Activated CD4-positive, alpha-beta memory T cell treated with anti-CD3 and anti-CD28 coated beads for 36 hours (primary cell): ENCODE data around the gene RNF141. TPM values are rescaled to one million over a fixed set of nuclear protein-coding genes. Genes with fewer than 3 reads are reported as not detected.

Experiments
- CTCF ChIA-PET: fragments of 350-600 bp; sonication (Branson Sonifier 250); formaldehyde crosslinking; loops from one replicate; lab custom pipeline; 2021; ENCODE audit warnings: antibody characterized with exemption, inconsistent platforms; lab: Charles Lee
- POLR2A ChIA-PET: fragments of 350-600 bp; sonication (Branson Sonifier 250); formaldehyde crosslinking; loops from one replicate; lab custom pipeline; 2021; ENCODE audit warnings: antibody characterized with exemption; lab: Charles Lee
- DNase-seq: peaks from one replicate; pipeline ENCODE4 v3.0.0-alpha.2; 2020
- H3K27ac Mint-ChIP-seq: one replicate; pipeline ENCODE4 v1.8.0; 2021; ENCODE audit warnings: mixed read lengths
- H3K27me3 Mint-ChIP-seq: one replicate; pipeline ENCODE4 v1.8.0; 2021; ENCODE audit warnings: mixed read lengths
- H3K36me3 Mint-ChIP-seq: one replicate; pipeline ENCODE4 v1.8.0; 2021; ENCODE audit warnings: mixed read lengths
- H3K4me1 Mint-ChIP-seq: one replicate; pipeline ENCODE4 v1.8.0; 2021; ENCODE audit warnings: low read depth, mixed read lengths
- H3K4me3 Mint-ChIP-seq: one replicate; pipeline ENCODE4 v1.8.0; 2021; ENCODE audit warnings: mild to moderate bottlenecking, mixed read lengths
- H3K9me3 Mint-ChIP-seq: one replicate; pipeline ENCODE4 v1.8.0; 2021; ENCODE audit warnings: mixed read lengths
- intact Hi-C: fragments of 100-400 bp; cut with micrococcal nuclease; formaldehyde crosslinking; loops from one replicate; pipeline ENCODE4 v1.15.1; 2023
- total RNA-seq, 2 experiments: library from RNA; stranded (reverse); gene quantifications; one replicate each; pipeline ENCODE4 v1.2.3, GENCODE V29; 2021

RNF141 gene
- total RNA-seq, 2 experiments from 2014 or later: 17.9 to 18.7 TPM

GRCh38 chr11:10558288-10558687 lies 17.3 kb upstream of the RNF141 start:
- intact Hi-C loops: no loop called here
- Mint-ChIP-seq H3K27me3 (peaks cover 3% of the 10 kb centered on the region), H3K27ac (no peak overlapping the region), H3K4me1 (no peaks in the 10 kb centered on the region), H3K9me3 (no peaks in the 10 kb centered on the region), H3K4me3 (no peak overlapping the region), H3K36me3 (no peaks in the 10 kb centered on the region)
- no peak for DNase-seq
- CTCF ChIA-PET: interaction anchor here (1.0 to 1.7 kb wide), 2 partner anchors 17 to 351 kb away, joined by 6 to 11 read pairs; partner anchors contain the start of gene RNF141
- POLR2A ChIA-PET: interaction anchor here (1.0 kb wide), 1 partner anchor 17 kb away, joined by 3 read pairs; no protein-coding TSS in a partner anchor

DNA sequence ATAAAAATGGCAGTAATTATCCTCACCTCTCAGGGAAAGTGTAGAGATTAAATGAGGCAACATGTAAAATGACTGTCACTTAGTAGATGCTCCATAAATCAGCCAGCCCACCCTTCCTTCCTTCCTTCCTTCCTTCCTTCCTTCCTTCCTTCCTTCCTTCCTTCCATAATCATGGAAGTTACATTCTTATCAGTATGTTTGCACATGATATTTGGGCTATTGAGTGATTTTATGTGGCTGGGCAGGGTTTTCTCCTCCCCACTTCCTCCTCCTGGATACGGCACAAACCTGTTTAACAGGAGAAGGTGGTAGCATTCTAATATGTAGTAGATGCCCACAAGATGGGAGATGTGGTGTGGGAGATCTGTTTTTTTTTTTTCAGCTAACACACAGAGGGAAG lies 15.6 kb upstream of the RNF141 start:
- Mint-ChIP-seq H3K27ac (no peak overlapping the region), H3K9me3 (peaks cover 5% of the 10 kb centered on the region), H3K27me3 (peaks cover 11% of the 10 kb centered on the region), H3K4me1 (no peaks in the 10 kb centered on the region), H3K4me3 (no peak overlapping the region), H3K36me3 (no peaks in the 10 kb centered on the region)
- no peak for DNase-seq
- ChIA-PET CTCF (no interaction called here), POLR2A (no interaction called here)
- intact Hi-C loops: no loop called here

GRCh38 chr11:10551845-10552352 lies 10.9 kb upstream of the RNF141 start:
- Mint-ChIP-seq H3K4me3 (no peak overlapping the region), H3K27me3 (peaks cover 23% of the 10 kb centered on the region), H3K4me1 (no peaks in the 10 kb centered on the region), H3K9me3 (peaks cover 9% of the 10 kb centered on the region), H3K36me3 (no peaks in the 10 kb centered on the region), H3K27ac (no peak overlapping the region)
- intact Hi-C loops: no loop called here
- CTCF ChIA-PET: interaction anchor here (3.4 kb wide), 1 partner anchor 11 kb away, joined by 13 read pairs; the partner anchor contains the start of gene RNF141
- POLR2A ChIA-PET: no interaction called here
- DNase-seq: no peak

- ChIA-PET CTCF (interaction anchor here (3.4 kb wide), 1 partner anchor 10 kb away, joined by 13 read pairs; the partner anchor contains the start of gene RNF141), POLR2A (no interaction called here)
- no peak overlapping the region for H3K27ac Mint-ChIP-seq
- H3K36me3 Mint-ChIP-seq: no peaks in the 10 kb centered on the region
- no peak overlapping the region for H3K4me3 Mint-ChIP-seq
- H3K4me1 Mint-ChIP-seq: no peaks in the 10 kb centered on the region
- intact Hi-C loops: no loop called here
- peaks cover 23% of the 10 kb centered on the region for H3K27me3 Mint-ChIP-seq
- H3K9me3 Mint-ChIP-seq: peaks cover 9% of the 10 kb centered on the region
- DNase-seq: no peak
These were observed 10.3 kb upstream of the RNF141 start for GRCh38 chr11:10551290-10551592.

GRCh38 chr11:10550503-10551289 lies 9.7 kb upstream of the RNF141 start:
- Mint-ChIP-seq H3K4me1 (no peaks in the 10 kb centered on the region), H3K9me3 (peaks cover 9% of the 10 kb centered on the region), H3K36me3 (no peaks in the 10 kb centered on the region), H3K27ac (no peak overlapping the region), H3K27me3 (peaks cover 23% of the 10 kb centered on the region), H3K4me3 (no peak overlapping the region)
- POLR2A ChIA-PET: no interaction called here
- DNase-seq: no peak
- intact Hi-C loops: no loop called here
- CTCF ChIA-PET: interaction anchor here (3.4 kb wide), 1 partner anchor 10 kb away, joined by 13 read pairs; the partner anchor contains the start of gene RNF141

- H3K36me3 Mint-ChIP-seq: no peaks in the 10 kb centered on the region
- peaks cover 6% of the 10 kb centered on the region for H3K4me1 Mint-ChIP-seq
- H3K9me3 Mint-ChIP-seq: no peaks in the 10 kb centered on the region
- no peak overlapping the region for H3K4me3 Mint-ChIP-seq
- ChIA-PET POLR2A (no interaction called here), CTCF (interaction anchor here (0.9 kb wide), 1 partner anchor 111 kb away, joined by 5 read pairs; no protein-coding TSS in a partner anchor)
- no peak for DNase-seq
- intact Hi-C loops: loop anchor here (5.0 kb wide), 1 partner anchor 108 kb away; no protein-coding TSS in a partner anchor
- peaks cover 6% of the 10 kb centered on the region for H3K27me3 Mint-ChIP-seq
- no peak overlapping the region for H3K27ac Mint-ChIP-seq
These were observed 3.8 kb upstream of the RNF141 start for GRCh38 chr11:10544491-10545465.

DNA sequence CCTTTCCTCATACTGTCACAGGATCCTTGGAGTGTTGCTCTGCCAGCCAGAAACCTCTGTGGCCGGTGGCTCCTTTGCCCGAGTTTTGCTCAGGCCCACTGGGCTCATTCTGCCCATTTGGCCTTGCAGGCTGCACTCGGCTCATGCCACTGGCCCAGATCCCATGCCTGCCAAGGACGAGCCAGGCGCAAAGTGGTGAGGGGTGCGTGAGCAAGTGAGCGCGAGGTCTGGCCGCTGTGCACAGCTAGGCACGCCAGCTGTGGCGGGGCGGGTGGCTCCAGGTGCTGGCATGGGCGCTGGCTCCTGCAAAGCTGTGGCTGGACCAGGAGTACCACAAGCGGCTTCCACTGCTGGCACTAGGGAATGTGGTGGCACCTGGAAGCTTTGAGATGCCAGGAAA lies 2.8 kb upstream of the RNF141 start:
- H3K4me3 Mint-ChIP-seq: no peak overlapping the region
- H3K36me3 Mint-ChIP-seq: no peaks in the 10 kb centered on the region
- POLR2A ChIA-PET: no interaction called here
- no peak for DNase-seq
- intact Hi-C loops: loop anchor here (5.0 kb wide), 1 partner anchor 109 kb away; no protein-coding TSS in a partner anchor
- peaks cover 12% of the 10 kb centered on the region for H3K4me1 Mint-ChIP-seq
- peaks cover 4% of the 10 kb centered on the region for H3K27me3 Mint-ChIP-seq
- no peak overlapping the region for H3K27ac Mint-ChIP-seq
- CTCF ChIA-PET: interaction anchor here (0.9 kb wide), 1 partner anchor 112 kb away, joined by 5 read pairs; no protein-coding TSS in a partner anchor
- no peaks in the 10 kb centered on the region for H3K9me3 Mint-ChIP-seq

- Mint-ChIP-seq H3K27ac (no peak overlapping the region), H3K4me3 (no peak overlapping the region), H3K4me1 (peaks cover 12% of the 10 kb centered on the region), H3K36me3 (no peaks in the 10 kb centered on the region), H3K27me3 (no peaks in the 10 kb centered on the region), H3K9me3 (no peaks in the 10 kb centered on the region)
- POLR2A ChIA-PET: no interaction called here
- intact Hi-C loops: loop anchor here (5.0 kb wide), 1 partner anchor 110 kb away; no protein-coding TSS in a partner anchor
- no peak for DNase-seq
- CTCF ChIA-PET: interaction anchor here (1.5 to 3.1 kb wide), 3 partner anchors 11 to 194 kb away, joined by 4 to 43 read pairs (median 11); no protein-coding TSS in a partner anchor
These were observed 1.8 kb upstream of the RNF141 start for GRCh38 chr11:10542776-10543175.

DNA sequence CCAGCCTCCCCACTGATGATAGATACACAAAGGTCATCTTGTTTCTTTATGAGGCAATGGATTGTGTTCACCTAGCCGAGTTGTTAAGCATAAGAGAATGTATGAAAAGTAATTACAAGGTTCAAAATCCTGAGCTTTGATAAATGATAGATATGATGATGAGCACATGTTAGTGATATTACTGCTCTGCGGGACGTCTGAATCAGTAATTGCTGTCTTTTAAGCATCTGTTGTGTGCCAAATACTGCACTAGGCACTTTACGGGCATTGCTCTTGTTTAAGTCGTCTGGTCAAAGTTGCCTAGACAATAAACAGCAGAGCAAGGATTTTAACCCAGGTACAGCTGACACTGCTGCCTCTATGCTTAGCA lies 559 bp upstream of the RNF141 start:
- no peak for DNase-seq
- Mint-ChIP-seq H3K36me3 (no peaks in the 10 kb centered on the region), H3K27me3 (no peaks in the 10 kb centered on the region), H3K4me1 (peaks cover 12% of the 10 kb centered on the region), H3K4me3 (peak overlapping the region; percentile 90), H3K27ac (peak overlapping the region; percentile 40), H3K9me3 (no peaks in the 10 kb centered on the region)
- intact Hi-C loops: loop anchor here (1.0 to 5.0 kb wide), 4 partner anchors 82 to 201 kb away; no protein-coding TSS in a partner anchor
- ChIA-PET CTCF (interaction anchor here (0.6 to 3.1 kb wide), 38 partner anchors 10 to 973 kb away, joined by 3 to 74 read pairs (median 5); partner anchors contain the start of genes AMPD3 and CTR9), POLR2A (interaction anchor here (0.6 to 2.4 kb wide), 13 partner anchors 17 to 297 kb away, joined by 3 to 20 read pairs (median 3); partner anchors contain the start of genes AMPD3, CTR9 and EIF4G2)

- H3K27ac Mint-ChIP-seq: no peak overlapping the region
- H3K4me3 Mint-ChIP-seq: peak overlapping the region; percentile 90
- no peaks in the 10 kb centered on the region for H3K27me3 Mint-ChIP-seq
- ChIA-PET POLR2A (interaction anchor here (0.6 to 2.4 kb wide), 13 partner anchors 10 to 268 kb away, joined by 3 to 20 read pairs (median 3); partner anchors contain the start of genes AMPD3, CTR9 and EIF4G2), CTCF (interaction anchor here (0.6 to 3.1 kb wide), 55 partner anchors 9 to 268 kb away, joined by 3 to 74 read pairs (median 4); partner anchors contain the start of genes AMPD3, CTR9 and EIF4G2)
- H3K36me3 Mint-ChIP-seq: no peaks in the 10 kb centered on the region
- intact Hi-C loops: loop anchor here (2.0 to 5.0 kb wide), 3 partner anchors 112 to 202 kb away; no protein-coding TSS in a partner anchor
- no peaks in the 10 kb centered on the region for H3K9me3 Mint-ChIP-seq
- DNase-seq: no peak
- H3K4me1 Mint-ChIP-seq: peaks cover 12% of the 10 kb centered on the region
These were observed 457 bp downstream of the RNF141 start for GRCh38 chr11:10540546-10540914.

GRCh38 chr11:10539339-10539738 lies 1.6 kb downstream of the RNF141 start:
- CTCF ChIA-PET: interaction anchor here (1.8 to 2.8 kb wide), 6 partner anchors 12 to 196 kb away, joined by 4 to 74 read pairs (median 18); partner anchors contain the start of gene AMPD3
- Mint-ChIP-seq H3K27ac (no peak overlapping the region), H3K9me3 (no peaks in the 10 kb centered on the region), H3K36me3 (no peaks in the 10 kb centered on the region), H3K27me3 (no peaks in the 10 kb centered on the region), H3K4me3 (peak overlapping the region; percentile 90), H3K4me1 (peaks cover 12% of the 10 kb centered on the region)
- DNase-seq: no peak
- intact Hi-C loops: no loop called here
- POLR2A ChIA-PET: interaction anchor here (1.2 kb wide), 1 partner anchor 9 kb away, joined by 3 read pairs; no protein-coding TSS in a partner anchor
